ENCODE data around the gene CD86. TPM values are rescaled to one million over a fixed set of nuclear protein-coding genes. Genes with fewer than 3 reads are reported as not detected.

The CD86 gene
- total and polyA plus RNA-seq, 2 donors from 2014 or later: 1.3 to 6.3 TPM

GRCh38 chr3:122014741-122015140 lies 40.4 kb upstream of the CD86 start:
- Histone ChIP-seq H3K4me3 (ENCODE audit: low read length in 3 of 3) (no peak overlapping the region), H3K9ac (ENCODE audit: low read length in 3 of 3) (no peak overlapping the region), H3K4me1 (ENCODE audit: control insufficient read depth in 2 of 3, insufficient read depth in 2 of 3, low read depth in 1 of 3, low read length in 3 of 3) (peaks cover 0 to 4% (median 0%) of the 10 kb centered on the region in 3 donors), H3K36me3 (ENCODE audit: control insufficient read depth in 2 of 3, insufficient read depth in 3 of 3, low read length in 3 of 3) (no peaks in the 10 kb centered on the region), H3K27ac (ENCODE audit: low read depth in 2 of 2, low read length in 2 of 2) (no peak overlapping the region), H3K9me3 (ENCODE audit: control insufficient read depth in 2 of 3, insufficient read depth in 1 of 3, low read length in 3 of 3) (no peaks in the 10 kb centered on the region), H3K27me3 (ENCODE audit: control insufficient read depth, insufficient read depth, low read length) (no peaks in the 10 kb centered on the region)
- TF ChIP-seq, protein P1, sequence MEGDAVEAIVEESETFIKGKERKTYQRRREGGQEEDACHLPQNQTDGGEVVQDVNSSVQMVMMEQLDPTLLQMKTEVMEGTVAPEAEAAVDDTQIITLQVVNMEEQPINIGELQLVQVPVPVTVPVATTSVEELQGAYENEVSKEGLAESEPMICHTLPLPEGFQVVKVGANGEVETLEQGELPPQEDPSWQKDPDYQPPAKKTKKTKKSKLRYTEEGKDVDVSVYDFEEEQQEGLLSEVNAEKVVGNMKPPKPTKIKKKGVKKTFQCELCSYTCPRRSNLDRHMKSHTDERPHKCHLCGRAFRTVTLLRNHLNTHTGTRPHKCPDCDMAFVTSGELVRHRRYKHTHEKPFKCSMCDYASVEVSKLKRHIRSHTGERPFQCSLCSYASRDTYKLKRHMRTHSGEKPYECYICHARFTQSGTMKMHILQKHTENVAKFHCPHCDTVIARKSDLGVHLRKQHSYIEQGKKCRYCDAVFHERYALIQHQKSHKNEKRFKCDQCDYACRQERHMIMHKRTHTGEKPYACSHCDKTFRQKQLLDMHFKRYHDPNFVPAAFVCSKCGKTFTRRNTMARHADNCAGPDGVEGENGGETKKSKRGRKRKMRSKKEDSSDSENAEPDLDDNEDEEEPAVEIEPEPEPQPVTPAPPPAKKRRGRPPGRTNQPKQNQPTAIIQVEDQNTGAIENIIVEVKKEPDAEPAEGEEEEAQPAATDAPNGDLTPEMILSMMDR (IDR thresholded peaks at IDR 0.05; ENCODE audit: borderline replicate concordance, extremely low read depth, insufficient read depth): no peak
- DNase-seq (no peak), FAIRE-seq (no peak)
- intact Hi-C loops (cut with DNase I): no loop called here

DNA sequence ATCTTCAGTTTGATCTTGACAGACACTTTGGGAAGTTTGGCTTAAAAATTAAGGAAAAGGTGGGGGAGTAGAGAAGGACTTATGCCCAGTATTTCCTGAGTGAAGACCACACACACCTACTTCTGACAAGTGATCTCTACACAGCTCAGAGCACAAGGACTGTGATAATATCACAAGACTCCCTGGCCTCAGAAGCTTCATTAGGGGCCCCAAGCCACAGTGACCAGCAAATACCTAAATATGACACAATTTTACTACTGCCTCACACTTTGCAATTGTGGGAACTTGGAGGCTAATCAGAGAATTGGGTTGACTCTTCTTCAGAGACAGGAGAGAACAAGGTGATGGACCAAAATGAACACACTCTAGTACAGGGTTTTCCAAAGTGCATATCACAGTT lies 35.7 kb upstream of the CD86 start:
- Histone ChIP-seq H3K9ac (ENCODE audit: low read length in 3 of 3) (no peak overlapping the region), H3K36me3 (ENCODE audit: control insufficient read depth in 2 of 3, insufficient read depth in 3 of 3, low read length in 3 of 3) (no peaks in the 10 kb centered on the region), H3K4me3 (ENCODE audit: low read length in 3 of 3) (no peak overlapping the region), H3K4me1 (ENCODE audit: control insufficient read depth in 2 of 3, insufficient read depth in 2 of 3, low read depth in 1 of 3, low read length in 3 of 3) (no peaks in the 10 kb centered on the region), H3K9me3 (ENCODE audit: control insufficient read depth in 2 of 3, insufficient read depth in 1 of 3, low read length in 3 of 3) (no peaks in the 10 kb centered on the region), H3K27ac (ENCODE audit: low read depth in 2 of 2, low read length in 2 of 2) (no peak overlapping the region), H3K27me3 (ENCODE audit: control insufficient read depth, insufficient read depth, low read length) (no peaks in the 10 kb centered on the region)
- DNase-seq (no peak), FAIRE-seq (no peak)
- intact Hi-C loops (cut with DNase I): no loop called here
- TF ChIP-seq, protein P1 (IDR thresholded peaks at IDR 0.05; ENCODE audit: borderline replicate concordance, extremely low read depth, insufficient read depth): no peak

- H3K4me1 ChIP-seq (ENCODE audit: control insufficient read depth in 2 of 3, insufficient read depth in 2 of 3, low read depth in 1 of 3, low read length in 3 of 3): no peaks in the 10 kb centered on the region
- no peaks in the 10 kb centered on the region for H3K27me3 ChIP-seq (ENCODE audit: control insufficient read depth, insufficient read depth, low read length)
- H3K27ac ChIP-seq (ENCODE audit: low read depth in 2 of 2, low read length in 2 of 2): no peak overlapping the region
- intact Hi-C loops (cut with DNase I): no loop called here
- TF ChIP-seq, protein P1 (IDR thresholded peaks at IDR 0.05; ENCODE audit: borderline replicate concordance, extremely low read depth, insufficient read depth): no peak
- no peaks in the 10 kb centered on the region for H3K9me3 ChIP-seq (ENCODE audit: control insufficient read depth in 2 of 3, insufficient read depth in 1 of 3, low read length in 3 of 3)
- FAIRE-seq: no peak
- peak overlapping the region in 2 of 3 donors; percentile 64 to 67 for H3K4me3 ChIP-seq (ENCODE audit: low read length in 3 of 3)
- no peaks in the 10 kb centered on the region for H3K36me3 ChIP-seq (ENCODE audit: control insufficient read depth in 2 of 3, insufficient read depth in 3 of 3, low read length in 3 of 3)
- no peak for DNase-seq
- H3K9ac ChIP-seq (ENCODE audit: low read length in 3 of 3): no peak overlapping the region
Measured at GRCh38 chr3:122021037-122021436, 34.1 kb upstream of the CD86 start.

DNA sequence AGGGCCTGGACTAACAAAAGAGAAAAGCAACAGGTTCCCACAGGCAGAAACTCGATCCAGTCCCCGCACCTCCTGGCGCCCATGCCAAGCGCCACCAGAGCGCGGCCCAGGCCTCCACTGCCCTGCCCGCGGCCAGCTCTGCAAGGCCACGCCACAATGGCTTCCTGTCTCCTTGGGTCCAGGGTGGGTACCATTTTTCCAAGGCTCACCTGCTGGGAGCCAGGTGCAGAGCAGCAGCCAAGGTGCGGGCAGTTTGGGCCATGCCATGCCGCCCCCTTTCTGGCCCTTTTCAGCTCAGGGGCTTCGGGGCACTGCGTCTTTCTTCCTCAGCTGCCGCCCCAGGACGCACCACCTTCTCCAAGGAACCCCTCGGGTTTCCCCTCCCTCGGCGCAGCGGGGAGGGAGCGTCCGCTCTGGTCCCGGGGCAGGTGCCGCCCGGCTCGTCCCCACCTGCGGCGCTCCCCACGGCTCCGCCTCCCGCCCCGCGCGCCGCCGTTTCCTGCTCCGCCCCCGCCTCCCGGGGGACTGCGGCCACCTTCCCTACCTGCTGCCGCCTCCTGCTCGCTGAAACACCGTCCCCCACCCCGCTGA lies 33.3 kb upstream of the CD86 start, which contains the start of gene ILDR1:
Gene ILDR1 (minus strand): TSS at position 437 of the 591 bp plus-strand sequence. CDS start 170 bp downstream, at position 267.
- TF ChIP-seq, protein P1 (IDR thresholded peaks at IDR 0.05; ENCODE audit: borderline replicate concordance, extremely low read depth, insufficient read depth): no peak
- peak within 1 kb of the TSS in 1 of 3 donors; percentile 65 for H3K9ac ChIP-seq (ENCODE audit: low read length in 3 of 3)
- H3K36me3 ChIP-seq (ENCODE audit: control insufficient read depth in 2 of 3, insufficient read depth in 3 of 3, low read length in 3 of 3): no peaks in the 10 kb centered on the region
- peak; percentile 58 to 84 (median 72) for DNase-seq
- peak within 1 kb of the TSS; percentile 49 to 73 (median 67) for H3K4me3 ChIP-seq (ENCODE audit: low read length in 3 of 3)
- H3K4me1 ChIP-seq (ENCODE audit: control insufficient read depth in 2 of 3, insufficient read depth in 2 of 3, low read depth in 1 of 3, low read length in 3 of 3): no peaks in the 10 kb centered on the region
- intact Hi-C loops (cut with DNase I): no loop called here
- H3K27ac ChIP-seq (ENCODE audit: low read depth in 2 of 2, low read length in 2 of 2): peak within 1 kb of the TSS; percentile 78 to 79
- no peaks in the 10 kb centered on the region for H3K27me3 ChIP-seq (ENCODE audit: control insufficient read depth, insufficient read depth, low read length)
- FAIRE-seq: no peak
- H3K9me3 ChIP-seq (ENCODE audit: control insufficient read depth in 2 of 3, insufficient read depth in 1 of 3, low read length in 3 of 3): no peaks in the 10 kb centered on the region

Measured in kidney (tissue), 14 donors.